GM12878 (cell line): ENCODE data around the gene ADAP1. TPM values are rescaled to one million over a fixed set of nuclear protein-coding genes. Genes with fewer than 3 reads are reported as not detected.

Source experiments
- ATAC-seq: fragments of 200-7000 bp; cut with Tn5 transposase; 3 replicates; pipeline ENCODE4 v1.9.1; 2020; ENCODE audit warnings: mild to moderate bottlenecking, moderate library complexity
- BruUV-seq: library from RNA; stranded (reverse); fragments of 400-500 nt; replicated peaks from 2 replicates; lab custom pipeline; 2021; lab: Mats Ljungman, UMichigan
- CTCF ChIA-PET: fragments of 300-600 bp; sonication (Branson Sonifier 250); formaldehyde crosslinking; extraction: SDS; loops from one replicate; lab custom pipeline; 2021; ENCODE audit warnings: inconsistent platforms; lab: Yijun Ruan, JAX
- POLR2A ChIA-PET: fragments of 350-600 bp; formaldehyde crosslinking; extraction: SDS; loops from one replicate; lab custom pipeline; 2021; ENCODE audit warnings: inconsistent platforms; lab: Charles Lee
- RAD21 ChIA-PET: fragments of 300-600 bp; sonication (Branson Sonifier 250); formaldehyde crosslinking; loops from one replicate; lab custom pipeline; 2023; ENCODE audit warnings: antibody characterized with exemption; ENCODE audit not compliant: unreplicated experiment; lab: Charles Lee
- SMC1A ChIA-PET: fragments of 300-600 bp; sonication (Branson Sonifier 250); formaldehyde crosslinking; loops from one replicate; lab custom pipeline; 2023; ENCODE audit not compliant: unreplicated experiment, uncharacterized antibody; lab: Charles Lee
- DNase-seq: peaks from one replicate; pipeline ENCODE4 v3.0.0-alpha.2; 2011; ENCODE audit warnings: low read depth, low spot score
- FAIRE-seq: peaks from 3 replicates; lab custom pipeline; 2011; peaks lifted over from hg19 to GRCh38; lab: Jason Lieb, UNC
- H2AFZ ChIP-seq: 2 replicates; pipeline ENCODE4 v1.6.0; 2011; ENCODE audit warnings: low read depth, low read length, control low read depth; ENCODE audit not compliant: control insufficient read depth
- H3K27ac ChIP-seq: 2 replicates; pipeline ENCODE4 v1.5.1; 2011; ENCODE audit warnings: control low read depth; ENCODE audit not compliant: control insufficient read depth, insufficient read depth
- H3K27me3 ChIP-seq, 2 experiments: replicated peaks in 1 of 2; 2 replicates each; pipeline versions ENCODE4 v1.6.0 to v1.6.1; 2011; ENCODE audit warnings: low read length in 1 of 2; ENCODE audit not compliant: control insufficient read depth in 2 of 2, insufficient read depth in 2 of 2
- H3K36me3 ChIP-seq, 2 experiments: 2 replicates each; pipeline ENCODE4 v1.5.1; 2011; ENCODE audit warnings: low read length in 1 of 2; ENCODE audit not compliant: control insufficient read depth in 2 of 2, insufficient read depth in 2 of 2
- H3K4me1 ChIP-seq: 2 replicates; pipeline ENCODE4 v1.6.1; 2011; ENCODE audit warnings: mild to moderate bottlenecking, low read length, moderate library complexity, mixed read lengths; ENCODE audit not compliant: control insufficient read depth, insufficient read depth
- H3K4me2 ChIP-seq: 2 replicates; pipeline ENCODE4 v1.6.0; 2011; ENCODE audit warnings: control low read depth; ENCODE audit not compliant: control insufficient read depth, insufficient read depth
- H3K4me3 ChIP-seq: fragments of 200-600 bp; sonication (generic); 2 replicates; pipeline ENCODE4 v1.5.1; 2016
- H3K79me2 ChIP-seq: 2 replicates; pipeline ENCODE4 v1.6.0; 2011; ENCODE audit warnings: low read length; ENCODE audit not compliant: control insufficient read depth, insufficient read depth
- H3K9ac ChIP-seq: 2 replicates; pipeline ENCODE4 v1.8.0; 2011; ENCODE audit warnings: low read length, control low read depth, mixed read lengths; ENCODE audit not compliant: control insufficient read depth, insufficient read depth
- H3K9me3 ChIP-seq: replicated peaks from 3 replicates; pipeline ENCODE4 v1.5.1; 2011; ENCODE audit warnings: mild to moderate bottlenecking, low read length; ENCODE audit not compliant: control insufficient read depth, insufficient read depth
- H4K20me1 ChIP-seq: 2 replicates; pipeline ENCODE4 v1.6.0; 2011; ENCODE audit not compliant: control insufficient read depth, insufficient read depth
- CREB1 ChIP-seq: IDR thresholded peaks from 2 replicates; pipeline ENCODE4 v1.6.1; 2012; ENCODE audit warnings: low read depth, mild to moderate bottlenecking, inconsistent platforms
- EGR1 ChIP-seq, 2 experiments: IDR thresholded peaks; 1 replicate in 1 of 2; 2 replicates in 1 of 2; pipeline ENCODE4 v1.6.1; 2011 to 2012; ENCODE audit warnings: low read depth in 2 of 2, low read length in 2 of 2, borderline replicate concordance in 1 of 2, mild to moderate bottlenecking in 1 of 2, moderate library complexity in 1 of 2
- FOXM1 ChIP-seq: IDR thresholded peaks from 2 replicates; pipeline ENCODE4 v1.6.1; 2012; ENCODE audit warnings: low read depth, mild to moderate bottlenecking, inconsistent platforms, low read length, moderate library complexity
- KAT2A ChIP-seq: conservative IDR thresholded peaks from 2 replicates; pipeline ENCODE4 v1.6.1; 2011; ENCODE audit warnings: low read depth, low read length; ENCODE audit not compliant: control insufficient read depth
- NFYB ChIP-seq: IDR thresholded peaks from 2 replicates; pipeline ENCODE4 v1.6.1; 2011; ENCODE audit warnings: low read depth, mild to moderate bottlenecking, low read length, improper control_type of control experiment, moderate library complexity; ENCODE audit not compliant: insufficient read depth
- NR2F1 ChIP-seq: fragments of 450-650 bp; conservative IDR thresholded peaks from 2 replicates; pipeline ENCODE4 v1.6.1; 2017; ENCODE audit warnings: mild to moderate bottlenecking
- SKIL ChIP-seq: fragments of 450-650 bp; IDR thresholded peaks from 2 replicates; pipeline ENCODE4 v1.6.1; 2017; ENCODE audit warnings: mild to moderate bottlenecking, low read depth, inconsistent platforms; ENCODE audit not compliant: poor library complexity, severe bottlenecking
- SUPT20H ChIP-seq: IDR thresholded peaks from 2 replicates; pipeline ENCODE4 v1.6.1; 2011; ENCODE audit warnings: low read depth, mild to moderate bottlenecking, low read length, moderate library complexity, borderline replicate concordance; ENCODE audit not compliant: control insufficient read depth
- TCF7 ChIP-seq: IDR thresholded peaks from 2 replicates; pipeline ENCODE4 v1.6.1; 2014; ENCODE audit warnings: antibody characterized with exemption, borderline replicate concordance
- WGBS: methylation state at CpG from one replicate; pipeline ENCODE4 v1.1.6; 2016; ENCODE audit warnings: low lambda C conversion rate; ENCODE audit not compliant: insufficient replicate concordance, insufficient coverage; ENCODE audit errors: missing lambda C conversion rate; 5-methylcytosine and 5-hydroxymethylcytosine counted together
- in situ Hi-C: fragments of 300-500 bp; cut with MboI; formaldehyde crosslinking; loops from 9 replicates; pipeline ENCODE4 v1.14.3; 2018; ENCODE audit warnings: mixed read lengths
- intact Hi-C: fragments of 100-400 bp; cut with micrococcal nuclease; formaldehyde crosslinking; loops from one replicate; pipeline ENCODE4 v1.14.2; 2022; ENCODE audit not compliant: unreplicated experiment
- polyA plus RNA-seq, 11 experiments: library from polyadenylated mRNA; depleted of rRNA in 4 of 11; unstranded in 6 of 11; stranded (reverse) in 5 of 11; fragments of >200 nt; fragmentation: Nextera tagmentation in 4 of 11; fragmentation: Illumina TruSeq in 1 of 11; extraction: Ambion mirVana in 4 of 11; extraction: Trizol in 1 of 11; gene quantifications; 1 replicate in 1 of 11; 2 replicates in 10 of 11; pipeline versions ENCODE4 v1.2.1 to v1.2.3, GENCODE V29; 2011 to 2016; ENCODE audit warnings: inconsistent platforms in 2 of 11, missing spikeins in 2 of 11, low read depth in 1 of 11
- total RNA-seq, 4 experiments: library from RNA; depleted of rRNA in 3 of 4; stranded (reverse); fragments of >200 nt in 3 of 4; fragmentation: Illumina TruSeq in 1 of 4; extraction: Trizol in 1 of 4; gene quantifications; 2 replicates each; pipeline versions ENCODE4 v1.2.1 to v1.2.3, GENCODE V29; 2013 to 2021

ADAP1 gene
- total and polyA plus RNA-seq, 10 of the 15 experiments (the other 5 are each of a cell fraction or from before 2014, with no cell fraction given) = 0.22 to 44.2 (median 22.0) TPM; not detected in 1

- DNase-seq = no peak
- ChIA-PET RAD21 (no interaction called here), SMC1A (no interaction called here), POLR2A (no interaction called here), CTCF (interaction anchor here (0.7 kb wide), 1 partner anchor 12 kb away, joined by 3 read pairs; no protein-coding TSS in a partner anchor)
- Histone ChIP-seq H3K9ac (no peak overlapping the region), H2AFZ (no peak overlapping the region), H3K36me3 (peaks cover 20 to 43% of the 10 kb centered on the region in 2 experiments), H3K79me2 (no peaks in the 10 kb centered on the region), H3K4me1 (no peaks in the 10 kb centered on the region), H3K27ac (no peak overlapping the region), H3K9me3 (no peaks in the 10 kb centered on the region), H3K27me3 (no peaks in the 10 kb centered on the region), H3K4me2 (no peak overlapping the region), H3K4me3 (no peak overlapping the region), H4K20me1 (no peaks in the 10 kb centered on the region)
- TF ChIP-seq NFYB (no peak), SUPT20H (no peak), TCF7 (no peak), CREB1 (no peak), EGR1 (IDR thresholded peaks at IDR 0.05; ENCODE audit: borderline replicate concordance in 1 of 2, low read depth in 2 of 2, low read length in 2 of 2) (no peak), NR2F1 (no peak), SKIL (no peak), FOXM1 (no peak), KAT2A (no peak)
- no peak for ATAC-seq
- no peak for FAIRE-seq
- in situ Hi-C loops (no loop called here), intact Hi-C loops (no loop called here)
- WGBS = 96% methylated on average over 9 of the region's 9 CpGs
- no TSS peak for BruUV-seq
Measured at GRCh38 chr7:861222-861621, 93.3 kb downstream of the ADAP1 start.
